GM21737 (cell line): ENCODE measurements around the gene TRAF3IP3.

Experiments
- ATAC-seq: cut with Tn5 transposase; IDR thresholded peaks from one replicate; pipeline ENCODE4 v1.9.1; 2021; ENCODE audit warnings: mild to moderate bottlenecking, moderate library complexity; ENCODE audit not compliant: unreplicated experiment

The TRAF3IP3 gene

GRCh38 chr1:209736490-209737117 lies 19.2 kb upstream of the TRAF3IP3 start:
- no peak for ATAC-seq

DNA sequence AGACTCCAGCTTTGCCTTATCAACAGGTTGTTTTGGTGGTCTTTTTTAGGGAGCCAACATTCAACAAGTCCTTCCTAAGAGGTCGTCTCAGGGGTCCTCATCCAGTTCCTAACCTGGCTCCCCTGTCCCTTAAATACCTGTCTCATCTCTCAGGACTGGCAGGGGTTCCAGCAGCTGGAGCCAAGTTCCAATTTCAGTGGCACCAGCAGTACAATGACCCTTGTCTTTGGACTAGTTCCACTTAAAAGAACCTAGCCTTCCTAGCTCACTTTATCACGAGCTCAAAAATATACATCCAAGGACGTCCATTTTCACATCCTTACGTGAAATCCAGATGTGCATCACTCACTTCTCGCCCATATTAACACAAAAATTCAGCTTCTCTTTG lies 18.7 kb upstream of the TRAF3IP3 start:
- ATAC-seq: no peak

DNA sequence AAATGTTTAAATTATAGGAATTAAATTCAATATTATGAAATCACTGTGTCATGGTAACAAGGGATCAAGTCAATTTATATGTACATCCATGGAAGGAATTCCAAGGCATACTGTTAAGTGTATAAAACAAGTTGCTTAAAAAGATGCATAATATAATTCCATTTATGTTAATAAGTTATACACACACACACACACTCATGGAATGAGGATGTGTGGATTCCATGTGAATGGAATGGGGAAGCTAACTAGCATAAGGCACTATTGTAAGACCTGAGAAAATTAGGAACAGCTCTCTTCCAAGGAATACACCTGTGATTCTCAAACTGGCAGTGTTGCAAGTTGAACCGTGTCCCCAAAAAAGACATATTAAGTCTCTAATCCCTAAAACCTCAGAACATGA lies 17.6 kb upstream of the TRAF3IP3 start:
- no peak for ATAC-seq

- no peak for ATAC-seq
These were observed 14.7 kb upstream of the TRAF3IP3 start for GRCh38 chr1:209741193-209741592.

- no peak for ATAC-seq
These were observed 14.0 kb upstream of the TRAF3IP3 start for GRCh38 chr1:209741889-209742288.

GRCh38 chr1:209742409-209743144 lies 13.3 kb upstream of the TRAF3IP3 start:
- no peak for ATAC-seq

DNA sequence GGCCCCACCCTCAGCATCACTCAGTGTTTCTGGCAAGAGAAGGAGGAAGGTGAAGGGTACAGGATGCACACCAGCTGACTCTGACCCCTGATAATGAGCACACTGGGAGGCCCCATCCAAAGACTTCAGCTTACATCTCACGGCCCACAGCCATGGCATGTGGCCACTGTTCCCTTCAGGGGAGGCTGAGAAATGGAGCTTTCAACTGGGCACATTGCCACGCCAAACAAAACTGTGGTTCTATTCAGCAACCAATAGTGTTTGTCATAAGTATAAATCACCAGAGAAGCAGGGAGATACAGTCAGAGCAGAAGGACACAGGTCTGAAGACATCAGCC lies 12.7 kb upstream of the TRAF3IP3 start:
- ATAC-seq: no peak

DNA sequence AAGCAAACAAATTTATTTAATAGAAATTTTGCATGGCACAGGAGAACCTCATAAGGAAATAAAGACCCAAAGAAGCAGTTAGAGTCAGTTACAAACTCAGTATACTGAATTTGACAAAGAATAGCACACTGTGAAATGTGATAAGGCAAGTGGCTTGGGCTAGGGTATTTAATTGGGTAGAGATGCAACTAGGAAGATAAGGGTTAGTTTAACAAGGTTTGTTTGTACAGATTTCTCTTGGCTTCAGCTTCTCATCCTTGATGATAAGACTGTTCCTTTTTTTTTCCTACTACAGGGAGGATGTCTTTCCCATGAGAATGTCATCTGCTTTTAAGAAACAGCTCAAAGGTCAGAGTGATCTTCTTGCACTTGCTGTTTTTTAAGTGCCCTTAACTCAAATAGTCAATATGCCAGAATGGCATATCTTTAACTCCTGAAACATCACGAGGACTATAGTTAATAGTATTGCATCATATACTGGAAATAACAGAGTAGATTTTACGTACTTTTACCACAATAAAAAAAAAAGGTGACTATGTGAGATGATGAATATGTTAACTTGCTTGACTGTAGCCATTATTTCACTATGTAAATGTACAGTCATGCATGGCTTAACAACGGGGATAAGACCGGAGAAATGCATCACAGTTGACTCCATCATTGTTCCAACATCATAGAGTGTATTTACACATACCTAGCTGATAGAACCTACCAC lies 9.2 kb upstream of the TRAF3IP3 start:
- no peak for ATAC-seq

GRCh38 chr1:209747580-209748262 lies 8.1 kb upstream of the TRAF3IP3 start:
- peak; percentile 75 for ATAC-seq

DNA sequence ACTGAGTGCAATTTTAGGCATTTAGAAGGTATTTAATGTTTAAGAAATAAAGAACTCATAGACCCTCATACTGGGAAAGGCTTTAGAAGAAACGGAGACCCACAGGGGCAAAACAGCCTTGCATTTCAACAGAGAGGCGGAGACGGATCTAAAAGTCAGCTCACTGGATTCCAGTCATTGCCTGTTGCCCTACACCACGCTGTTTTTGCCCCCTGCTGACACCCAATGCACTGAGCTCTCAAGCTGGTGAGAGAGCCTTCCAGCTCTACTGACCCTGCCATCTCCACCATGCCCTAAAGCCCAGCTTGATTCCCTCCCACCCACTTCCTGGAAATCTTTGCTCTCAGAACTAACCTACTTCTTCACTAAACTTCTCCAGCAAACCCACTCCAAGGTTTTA lies 7.2 kb upstream of the TRAF3IP3 start:
- ATAC-seq: no peak

DNA sequence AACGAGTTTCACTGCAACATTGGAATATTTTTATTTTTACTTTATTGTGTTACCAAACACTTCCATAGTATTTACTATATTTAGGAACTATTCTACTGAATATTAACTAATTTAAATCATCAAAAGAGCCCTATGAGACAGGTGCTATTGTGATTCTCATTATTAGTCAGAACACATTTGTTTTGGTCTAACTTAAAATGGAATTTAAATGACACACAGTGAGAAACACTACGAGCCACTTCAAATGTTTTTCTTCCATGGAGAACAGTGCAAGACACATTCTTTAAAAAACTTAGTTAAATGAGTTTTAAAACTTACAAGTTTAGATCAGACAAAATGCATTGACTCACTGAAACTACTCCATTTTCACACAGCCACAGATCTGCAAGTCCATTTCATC lies 6.6 kb upstream of the TRAF3IP3 start:
- no peak for ATAC-seq

DNA sequence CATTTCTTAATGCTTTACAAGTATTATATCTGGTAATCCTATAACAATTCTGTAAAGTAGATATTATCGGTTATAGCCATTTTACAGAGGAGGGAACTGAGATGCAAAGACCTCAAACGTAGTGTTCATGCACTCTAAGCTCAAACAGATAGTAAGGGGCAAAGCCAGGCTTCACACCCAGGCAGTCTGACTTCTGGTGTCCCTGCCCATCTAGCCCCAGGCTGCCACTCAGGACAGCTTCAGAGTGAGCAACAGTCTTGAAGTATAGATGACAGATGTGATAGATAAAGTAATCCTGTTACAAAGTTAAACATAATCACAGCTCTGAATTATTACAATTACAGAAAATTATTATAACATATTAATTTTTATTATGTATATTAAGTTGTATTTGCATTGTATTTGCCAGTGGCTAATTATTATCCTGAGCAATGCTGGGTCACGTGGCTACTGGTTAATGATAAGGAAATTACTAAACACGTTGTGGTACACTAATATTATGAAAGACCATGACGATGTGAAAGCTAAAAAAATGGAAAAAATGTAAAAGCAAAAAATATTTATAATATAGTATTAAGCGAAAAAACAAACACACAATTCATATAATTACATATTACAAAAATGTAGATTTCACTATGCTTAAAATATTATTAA lies 6.1 kb upstream of the TRAF3IP3 start:
- ATAC-seq: no peak

DNA sequence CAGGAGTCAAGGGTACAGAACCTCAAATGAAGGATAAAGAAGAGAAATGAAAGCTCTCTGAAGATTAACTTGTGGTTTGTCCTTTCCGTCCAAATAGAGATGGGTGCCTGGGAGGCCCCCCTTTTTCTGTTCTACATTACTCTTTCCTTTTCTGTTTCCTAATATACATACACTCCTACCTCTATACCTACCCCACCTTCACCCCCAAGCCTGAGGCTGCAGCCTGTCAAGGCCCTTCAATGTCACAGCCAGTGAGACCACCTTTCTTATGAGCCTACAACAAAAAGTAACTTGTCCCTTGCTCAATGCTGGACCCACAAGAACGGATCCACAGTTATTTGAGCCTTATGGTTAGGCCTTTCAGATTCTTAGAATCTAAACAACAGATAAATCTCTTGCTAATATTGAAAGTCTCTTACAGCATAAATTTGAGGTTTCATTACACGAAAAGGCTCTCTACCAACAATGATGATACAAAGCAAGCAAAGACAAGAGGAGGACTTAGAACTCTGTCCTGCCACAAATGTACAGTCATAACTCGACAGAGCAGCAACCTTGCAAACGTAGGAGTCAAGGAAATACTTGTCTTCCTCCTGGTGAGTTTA lies 4.1 kb upstream of the TRAF3IP3 start:
- peak; percentile 38 for ATAC-seq

DNA sequence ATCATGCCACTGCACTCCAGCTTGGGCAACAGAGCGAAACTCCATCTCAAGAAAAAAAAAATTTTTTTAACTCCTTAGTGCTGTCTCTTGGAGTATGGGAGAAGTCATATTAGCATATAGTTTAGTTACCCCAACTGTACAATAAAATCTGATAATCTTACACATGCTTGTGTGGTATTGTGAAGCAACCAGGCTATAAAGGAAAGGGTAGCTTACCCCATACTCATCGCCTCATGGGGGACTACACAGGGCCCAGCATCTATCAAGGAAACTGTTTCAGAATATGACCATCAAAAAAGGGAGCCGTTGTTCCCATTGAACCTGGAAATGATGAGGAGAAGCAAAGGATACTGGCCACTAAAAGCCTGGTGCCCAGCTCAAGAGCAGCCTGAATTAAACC lies 3.0 kb upstream of the TRAF3IP3 start:
- no peak for ATAC-seq

DNA sequence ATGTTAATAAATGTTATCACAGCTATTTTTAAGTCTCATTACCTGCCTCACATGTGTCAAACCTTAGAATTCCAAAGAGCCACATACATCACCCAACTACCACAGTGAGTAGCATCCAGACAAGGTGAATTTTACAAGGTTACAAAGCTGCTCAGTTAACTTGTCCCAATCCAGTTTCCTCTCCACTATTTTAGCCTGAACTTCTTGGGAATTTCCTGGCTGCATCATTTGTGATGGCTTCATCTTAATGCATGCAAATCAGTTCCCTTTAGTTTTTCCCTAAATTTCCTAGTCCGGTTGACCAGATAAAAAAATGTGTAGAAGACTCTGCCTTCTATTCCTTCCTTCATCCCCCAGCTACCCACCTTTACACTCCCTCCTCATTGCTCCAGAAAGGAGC lies 597 bp upstream of the TRAF3IP3 start:
- ATAC-seq: no peak

DNA sequence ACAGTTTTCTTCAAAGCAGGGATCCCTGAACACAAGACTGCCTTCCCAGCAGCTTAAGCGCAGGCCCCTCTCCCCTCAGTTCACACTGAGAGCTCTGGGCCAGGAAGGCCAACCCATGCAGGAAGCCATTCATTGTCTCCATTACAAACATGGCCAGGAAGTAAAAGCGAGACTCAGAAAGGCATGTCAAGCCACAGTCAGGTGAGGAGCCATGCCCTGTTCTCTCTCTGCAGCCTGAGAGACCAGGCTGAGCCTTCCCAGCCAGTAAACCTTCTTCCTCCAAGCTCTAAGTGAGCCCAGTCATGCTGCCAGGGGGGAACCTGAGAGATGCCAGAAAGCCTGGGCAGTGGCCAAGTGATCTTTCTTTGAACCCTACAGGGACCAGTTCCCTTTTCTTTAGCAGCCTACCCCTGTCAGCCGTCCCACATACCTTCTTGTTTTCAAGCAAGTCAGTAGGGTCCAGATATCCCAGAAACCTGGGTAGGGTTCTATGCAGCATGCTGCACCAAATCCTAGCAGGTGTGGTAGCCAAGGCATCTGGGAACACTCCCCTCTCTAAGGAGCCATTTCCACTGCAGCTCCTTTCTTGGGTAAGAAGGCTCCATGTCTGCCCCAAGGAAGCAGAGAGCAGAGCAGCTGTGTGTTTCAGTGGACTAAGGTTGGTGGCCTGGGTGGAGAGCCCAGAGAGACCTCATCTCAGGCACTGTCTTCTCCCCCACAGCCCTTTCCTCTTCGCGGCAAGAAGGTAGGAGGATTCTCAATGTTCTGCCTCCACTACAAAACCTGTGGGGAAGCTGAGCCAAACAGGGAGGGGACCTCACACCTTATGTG lies 977 bp downstream of the TRAF3IP3 start:
- ATAC-seq: peak; percentile 29

DNA sequence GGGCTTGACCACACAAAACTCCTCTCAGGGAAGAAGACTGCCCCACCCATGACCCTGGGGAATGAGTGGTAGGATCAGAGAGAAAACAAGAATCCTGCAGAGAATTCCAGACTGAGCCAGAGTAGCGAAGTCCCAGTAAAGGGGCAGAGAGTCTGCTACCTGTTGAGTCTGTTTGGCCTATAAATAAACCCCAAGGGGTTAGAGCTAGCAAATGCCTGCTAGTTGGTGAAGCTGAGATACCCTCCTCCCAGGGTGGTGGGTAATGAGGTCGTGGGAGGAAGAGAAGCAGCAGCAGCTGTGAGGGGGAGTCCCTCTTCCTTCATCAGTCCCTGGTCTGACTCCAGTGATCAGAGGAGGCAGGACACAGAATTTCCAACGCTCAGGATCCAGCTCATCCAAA lies 2.5 kb downstream of the TRAF3IP3 start:
- no peak for ATAC-seq

- no peak for ATAC-seq
These were observed 4.0 kb downstream of the TRAF3IP3 start for GRCh38 chr1:209759829-209760359.

DNA sequence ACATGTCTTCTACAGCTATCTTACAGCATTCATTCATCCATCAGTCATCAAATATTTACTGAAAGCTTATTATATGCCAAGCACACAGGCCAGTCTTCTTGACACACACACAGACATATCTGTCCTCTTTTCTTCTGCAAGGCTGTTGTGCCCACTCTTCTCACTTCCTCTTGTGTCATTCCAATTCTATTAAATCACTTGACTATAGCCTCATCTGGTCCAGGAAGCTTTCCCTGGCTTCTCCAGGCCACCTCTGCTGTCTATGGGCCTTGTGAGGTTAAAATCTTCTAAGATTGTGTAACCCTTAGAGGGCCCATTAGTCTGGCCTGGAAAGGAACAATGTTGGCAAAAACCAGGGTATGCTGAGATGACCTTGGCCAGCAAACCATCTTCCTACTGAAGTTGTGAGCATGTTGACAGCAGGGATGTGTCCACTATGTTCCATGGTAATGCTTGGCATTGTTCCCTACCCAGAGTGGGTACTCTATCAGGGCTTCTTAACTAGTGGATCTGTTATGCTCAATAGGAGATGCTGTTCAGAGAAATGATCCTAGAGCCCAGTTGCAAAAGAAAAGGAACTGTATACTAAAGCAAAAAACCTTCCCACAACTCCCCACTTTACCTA lies 5.3 kb downstream of the TRAF3IP3 start:
- ATAC-seq: no peak
